MCF 10A (cell line): ENCODE data around the gene CPA5. TPM values are rescaled to one million over a fixed set of nuclear protein-coding genes. Genes with fewer than 3 reads are reported as not detected.

Source experiments
- BruUV-seq: library from RNA; stranded (reverse); fragments of 400-500 nt; replicated peaks from 2 replicates; lab custom pipeline; 2021; lab: Mats Ljungman, UMichigan
- CTCF ChIA-PET: fragments of 300-600 bp; sonication (Branson Sonifier 250); formaldehyde crosslinking; extraction: SDS; loops from one replicate; lab custom pipeline; 2021; ENCODE audit warnings: antibody characterized with exemption, inconsistent platforms; lab: Yijun Ruan, JAX
- POLR2A ChIA-PET: fragments of 300-600, 350-650 bp; sonication (Branson Sonifier 250); formaldehyde crosslinking; extraction: SDS; loops from one replicate; lab custom pipeline; 2020; ENCODE audit warnings: antibody characterized with exemption, inconsistent platforms; lab: Yijun Ruan, JAX
- DNase-seq: peaks from one replicate; pipeline ENCODE4 v3.0.0-alpha.2; 2018; ENCODE audit not compliant: unreplicated experiment
- H3K27ac Mint-ChIP-seq: one replicate; pipeline ENCODE4 v1.8.0; 2022; ENCODE audit warnings: mild to moderate bottlenecking, low read depth, mixed read lengths; ENCODE audit not compliant: unreplicated experiment
- H3K27me3 Mint-ChIP-seq: one replicate; pipeline ENCODE4 v1.8.0; 2022; ENCODE audit warnings: mixed read lengths; ENCODE audit not compliant: insufficient read depth, unreplicated experiment
- H3K36me3 Mint-ChIP-seq: one replicate; pipeline ENCODE4 v1.8.0; 2022; ENCODE audit warnings: mild to moderate bottlenecking, moderate library complexity, mixed read lengths; ENCODE audit not compliant: insufficient read depth, unreplicated experiment
- H3K4me1 Mint-ChIP-seq: one replicate; pipeline ENCODE4 v1.8.0; 2022; ENCODE audit warnings: mixed read lengths; ENCODE audit not compliant: insufficient read depth, unreplicated experiment
- H3K4me3 Mint-ChIP-seq: one replicate; pipeline ENCODE4 v1.8.0; 2022; ENCODE audit warnings: mild to moderate bottlenecking, moderate library complexity, mixed read lengths; ENCODE audit not compliant: unreplicated experiment
- H3K9me3 Mint-ChIP-seq: one replicate; pipeline ENCODE4 v1.8.0; 2022; ENCODE audit warnings: mixed read lengths; ENCODE audit not compliant: unreplicated experiment
- intact Hi-C: fragments of 100-400 bp; cut with micrococcal nuclease; formaldehyde crosslinking; loops from 2 replicates; pipeline ENCODE4 v1.14.1; 2022
- total RNA-seq: library from RNA; stranded (reverse); gene quantifications from 2 replicates; pipeline ENCODE4 v1.2.3, GENCODE V29; 2022
- TF ChIP-seq, protein P1 (sequence below): fragments of 200-600 bp; IDR thresholded peaks from one replicate; pipeline ENCODE4 v1.8.0; 2022; ENCODE audit warnings: antibody characterized with exemption, mild to moderate bottlenecking; ENCODE audit not compliant: unreplicated experiment

The CPA5 gene
- total RNA-seq, 1 experiment from 2014 or later, result 0.42 TPM

- TF ChIP-seq, protein P1, sequence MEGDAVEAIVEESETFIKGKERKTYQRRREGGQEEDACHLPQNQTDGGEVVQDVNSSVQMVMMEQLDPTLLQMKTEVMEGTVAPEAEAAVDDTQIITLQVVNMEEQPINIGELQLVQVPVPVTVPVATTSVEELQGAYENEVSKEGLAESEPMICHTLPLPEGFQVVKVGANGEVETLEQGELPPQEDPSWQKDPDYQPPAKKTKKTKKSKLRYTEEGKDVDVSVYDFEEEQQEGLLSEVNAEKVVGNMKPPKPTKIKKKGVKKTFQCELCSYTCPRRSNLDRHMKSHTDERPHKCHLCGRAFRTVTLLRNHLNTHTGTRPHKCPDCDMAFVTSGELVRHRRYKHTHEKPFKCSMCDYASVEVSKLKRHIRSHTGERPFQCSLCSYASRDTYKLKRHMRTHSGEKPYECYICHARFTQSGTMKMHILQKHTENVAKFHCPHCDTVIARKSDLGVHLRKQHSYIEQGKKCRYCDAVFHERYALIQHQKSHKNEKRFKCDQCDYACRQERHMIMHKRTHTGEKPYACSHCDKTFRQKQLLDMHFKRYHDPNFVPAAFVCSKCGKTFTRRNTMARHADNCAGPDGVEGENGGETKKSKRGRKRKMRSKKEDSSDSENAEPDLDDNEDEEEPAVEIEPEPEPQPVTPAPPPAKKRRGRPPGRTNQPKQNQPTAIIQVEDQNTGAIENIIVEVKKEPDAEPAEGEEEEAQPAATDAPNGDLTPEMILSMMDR, result no peak
- Mint-ChIP-seq H3K27ac (no peak overlapping the region), H3K36me3 (peaks cover 7% of the 10 kb centered on the region), H3K27me3 (no peaks in the 10 kb centered on the region), H3K9me3 (no peaks in the 10 kb centered on the region), H3K4me3 (no peak overlapping the region), H3K4me1 (peaks cover 57% of the 10 kb centered on the region)
- no peak for DNase-seq
- intact Hi-C loops, result loop anchor here (10.0 kb wide), 1 partner anchor 148 kb away; the partner anchor contains the start of genes SSMEM1 and TMEM209
- BruUV-seq, result no TSS peak
- ChIA-PET CTCF (interaction anchor here (0.7 to 0.9 kb wide), 2 partner anchors 58 to 59 kb away, joined by 3 to 6 read pairs; no protein-coding TSS in a partner anchor), POLR2A (interaction anchor here (0.6 to 2.3 kb wide), 4 partner anchors 10 to 60 kb away, joined by 3 to 12 read pairs (median 4); partner anchors contain the start of gene CPA4)
These were observed 8.6 kb downstream of the CPA5 start for GRCh38 chr7:130353196-130353595.

- ChIA-PET CTCF (interaction anchor here (0.9 to 3.8 kb wide), 4 partner anchors 24 to 481 kb away, joined by 3 to 11 read pairs (median 3); partner anchors contain the start of gene CPA4), POLR2A (interaction anchor here (0.5 to 3.1 kb wide), 11 partner anchors 24 to 1617 kb away, joined by 3 to 26 read pairs (median 5); partner anchors contain the start of genes CPA4, KLHDC10 and TMEM209)
- peaks cover 53% of the 10 kb centered on the region for H3K4me1 Mint-ChIP-seq
- peaks cover 13% of the 10 kb centered on the region for H3K36me3 Mint-ChIP-seq
- peak overlapping the region; percentile 50 for H3K4me3 Mint-ChIP-seq
- intact Hi-C loops, result loop anchor here (2.0 to 10.0 kb wide), 3 partner anchors 63 to 151 kb away; partner anchors contain the start of genes CPA4, SSMEM1 and TMEM209
- no peaks in the 10 kb centered on the region for H3K27me3 Mint-ChIP-seq
- peaks cover 15% of the 10 kb centered on the region for H3K9me3 Mint-ChIP-seq
- TF ChIP-seq, protein P1, result no peak
- peak overlapping the region; percentile 68 for H3K27ac Mint-ChIP-seq
- peak; percentile 95 for DNase-seq
- no TSS peak for BruUV-seq
These were observed 11.7 kb downstream of the CPA5 start for GRCh38 chr7:130356121-130356875.

GRCh38 chr7:130356876-130357611 lies 12.4 kb downstream of the CPA5 start:
- peaks cover 13% of the 10 kb centered on the region for H3K36me3 Mint-ChIP-seq
- POLR2A ChIA-PET, result interaction anchor here (0.5 to 3.1 kb wide), 8 partner anchors 24 to 1617 kb away, joined by 3 to 26 read pairs (median 5); partner anchors contain the start of genes CPA4, KLHDC10 and TMEM209
- peak; percentile 96 for DNase-seq
- BruUV-seq, result no TSS peak
- no peaks in the 10 kb centered on the region for H3K27me3 Mint-ChIP-seq
- peaks cover 15% of the 10 kb centered on the region for H3K9me3 Mint-ChIP-seq
- H3K27ac Mint-ChIP-seq, result peak overlapping the region; percentile 68
- intact Hi-C loops, result loop anchor here (2.0 to 10.0 kb wide), 3 partner anchors 64 to 152 kb away; partner anchors contain the start of genes CPA4, SSMEM1 and TMEM209
- H3K4me3 Mint-ChIP-seq, result peak overlapping the region; percentile 50
- peaks cover 51% of the 10 kb centered on the region for H3K4me1 Mint-ChIP-seq
- TF ChIP-seq, protein P1, result no peak
- CTCF ChIA-PET, result interaction anchor here (0.9 to 3.8 kb wide), 4 partner anchors 24 to 480 kb away, joined by 3 to 11 read pairs (median 3); partner anchors contain the start of gene CPA4
